Activated T-cell treated with anti-CD3 and anti-CD28 coated beads, Interleukin-2, amount 50 U/mL, for 4 hours (primary cell): ENCODE measurements around the gene TRIM36. TPM values are rescaled to one million over a fixed set of nuclear protein-coding genes. Genes with fewer than 3 reads are reported as not detected.

Source experiments
- total RNA-seq, 3 donors: library from RNA; stranded (reverse); gene quantifications; one replicate each; pipeline ENCODE4 v1.2.1, GENCODE V29; 2021

Gene TRIM36
- total RNA-seq, 3 donors from 2014 or later = not detected

Other genes starting within 250 kb of the TRIM36 start
- 10 to 100 TPM; 48.1 to 49.2 (median 49.2) TPM for gene PGGT1B, start 93.0 kb upstream of the TRIM36 start, total RNA-seq
- 1 to 10 TPM in 2 of 3 donors, under 1 TPM in 1; 0.84 to 1.3 (median 1.0) TPM for gene CCDC112, start 126.7 kb upstream of the TRIM36 start, total RNA-seq